PC-3 (cell line): ENCODE measurements around the gene FCRL1. TPM values are rescaled to one million over a fixed set of nuclear protein-coding genes. Genes with fewer than 3 reads are reported as not detected.

Experiments used
- ATAC-seq: fragments of 200-7000 bp; cut with Tn5 transposase; 2 replicates; pipeline ENCODE4 v1.9.1; 2020; ENCODE audit warnings: mild to moderate bottlenecking, moderate library complexity
- BruUV-seq: library from RNA; stranded (reverse); fragments of 400-500 nt; replicated peaks from 2 replicates; lab custom pipeline; 2021; lab: Mats Ljungman, UMichigan
- CTCF ChIA-PET: fragments of 300-600 bp; sonication (Branson Sonifier 250); formaldehyde crosslinking; loops from one replicate; lab custom pipeline; 2022; ENCODE audit warnings: antibody characterized with exemption; lab: Charles Lee
- POLR2A ChIA-PET: fragments of 300-600 bp; sonication (Branson Sonifier 250); formaldehyde crosslinking; loops from one replicate; lab custom pipeline; 2022; ENCODE audit warnings: antibody characterized with exemption; ENCODE audit not compliant: unreplicated experiment; lab: Charles Lee
- DNase-seq: peaks from one replicate; pipeline ENCODE4 v3.0.0-alpha.2; 2015
- H2AFZ ChIP-seq: fragments of 300-600 bp; sonication (generic); 2 replicates; pipeline ENCODE4 v1.6.0; 2016; ENCODE audit warnings: antibody characterized with exemption, low read length
- H3F3A ChIP-seq: fragments of 300-600 bp; sonication (generic); one replicate; pipeline ENCODE4 v1.6.0; 2017; ENCODE audit warnings: antibody characterized with exemption, low read length, control low read depth, mild to moderate bottlenecking; ENCODE audit not compliant: unreplicated experiment
- H3K27ac ChIP-seq: fragments of 300-600 bp; sonication (generic); 2 replicates; pipeline ENCODE4 v1.5.1; 2016; ENCODE audit warnings: mild to moderate bottlenecking, low read length
- H3K27me3 ChIP-seq: fragments of 300-600 bp; sonication (generic); 2 replicates; pipeline ENCODE4 v1.6.1; 2016; ENCODE audit warnings: low read length, mixed read lengths
- H3K36me3 ChIP-seq: fragments of 300-600 bp; sonication (generic); 2 replicates; pipeline ENCODE4 v1.6.1; 2016; ENCODE audit warnings: low read depth, mixed run types, low read length, mixed read lengths
- H3K4me1 ChIP-seq: fragments of 300-600 bp; sonication (generic); 2 replicates; pipeline ENCODE4 v1.5.1; 2016; ENCODE audit warnings: low read length; ENCODE audit not compliant: insufficient read depth
- H3K4me2 ChIP-seq: fragments of 300-600 bp; sonication (generic); 2 replicates; pipeline ENCODE4 v1.6.0; 2016; ENCODE audit warnings: low read length
- H3K4me3 ChIP-seq: fragments of 300-600 bp; sonication (generic); 2 replicates; pipeline ENCODE4 v1.5.1; 2016; ENCODE audit warnings: mild to moderate bottlenecking, low read length, mixed read lengths
- H3K79me2 ChIP-seq: fragments of 300-600 bp; sonication (generic); 2 replicates; pipeline ENCODE4 v1.6.1; 2017; ENCODE audit warnings: low read length, mixed read lengths
- H3K9ac ChIP-seq: fragments of 300-600 bp; sonication (generic); 2 replicates; pipeline ENCODE4 v1.6.0; 2016; ENCODE audit warnings: mild to moderate bottlenecking, low read length
- H3K9me2 ChIP-seq: fragments of 300-600 bp; sonication (generic); replicated peaks from 2 replicates; pipeline ENCODE4 v1.6.1; 2016; ENCODE audit warnings: mixed run types, low read length, mixed read lengths
- H3K9me3 ChIP-seq: fragments of 300-600 bp; sonication (generic); 2 replicates; pipeline ENCODE4 v1.6.1; 2016; ENCODE audit warnings: low read length, mixed read lengths
- H4K20me1 ChIP-seq: fragments of 300-600 bp; sonication (generic); 2 replicates; pipeline ENCODE4 v1.6.1; 2016; ENCODE audit warnings: low read length, mixed read lengths
- EZH2 ChIP-seq: fragments of 300-600 bp; sonication (generic); IDR thresholded peaks from one replicate; pipeline ENCODE4 v1.6.1; 2017; ENCODE audit warnings: antibody characterized with exemption, mild to moderate bottlenecking, low read length; ENCODE audit not compliant: unreplicated experiment
- EZH2phosphoT487 ChIP-seq: fragments of 300-600 bp; sonication (generic); IDR thresholded peaks from 2 replicates; pipeline ENCODE4 v1.6.1; 2018; ENCODE audit warnings: mild to moderate bottlenecking, antibody characterized with exemption, low read length, borderline replicate concordance
- intact Hi-C: fragments of 100-400 bp; cut with micrococcal nuclease; formaldehyde crosslinking; loops from 2 replicates; pipeline ENCODE4 v1.9.0; 2023
- total RNA-seq: library from RNA; depleted of rRNA; stranded (reverse); fragments of >200 nt; gene quantifications from 2 replicates; pipeline ENCODE4 v1.2.3, GENCODE V29; 2014
- TF ChIP-seq, protein P1 (sequence below): fragments of 300-600 bp; sonication (generic); conservative IDR thresholded peaks from 2 replicates; pipeline ENCODE4 v1.5.1; 2017; ENCODE audit warnings: antibody characterized with exemption, low read depth, mild to moderate bottlenecking, low read length

The FCRL1 gene
- total RNA-seq, 1 experiment from 2014 or later: not detected

DNA sequence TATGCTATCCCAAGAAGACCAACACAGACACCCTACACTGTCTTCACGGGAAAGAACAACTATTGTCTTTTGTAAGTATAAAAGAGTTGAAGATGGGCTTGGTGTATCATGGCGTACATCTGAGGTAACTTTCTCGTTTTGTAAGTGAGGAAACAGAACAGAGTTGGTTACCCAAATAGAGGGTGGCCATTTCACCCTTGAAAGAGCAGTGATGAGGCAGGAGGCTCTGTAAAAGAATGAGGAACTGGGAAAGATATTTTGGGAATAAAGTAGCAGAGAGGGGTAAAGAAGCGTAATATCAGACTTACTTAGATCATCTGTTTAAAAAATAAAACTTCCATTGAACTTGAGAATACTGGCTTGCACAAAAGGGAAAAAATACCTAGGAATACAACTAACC lies 61.9 kb downstream of the FCRL1 start:
- no peaks in the 10 kb centered on the region for H4K20me1 ChIP-seq
- no peaks in the 10 kb centered on the region for H3K9me3 ChIP-seq
- no peak overlapping the region for H3K27ac ChIP-seq
- no TSS peak for BruUV-seq
- H3K4me1 ChIP-seq: no peaks in the 10 kb centered on the region
- ATAC-seq: no peak
- H2AFZ ChIP-seq: no peak overlapping the region
- TF ChIP-seq EZH2: no peak
- TF ChIP-seq, protein P1, sequence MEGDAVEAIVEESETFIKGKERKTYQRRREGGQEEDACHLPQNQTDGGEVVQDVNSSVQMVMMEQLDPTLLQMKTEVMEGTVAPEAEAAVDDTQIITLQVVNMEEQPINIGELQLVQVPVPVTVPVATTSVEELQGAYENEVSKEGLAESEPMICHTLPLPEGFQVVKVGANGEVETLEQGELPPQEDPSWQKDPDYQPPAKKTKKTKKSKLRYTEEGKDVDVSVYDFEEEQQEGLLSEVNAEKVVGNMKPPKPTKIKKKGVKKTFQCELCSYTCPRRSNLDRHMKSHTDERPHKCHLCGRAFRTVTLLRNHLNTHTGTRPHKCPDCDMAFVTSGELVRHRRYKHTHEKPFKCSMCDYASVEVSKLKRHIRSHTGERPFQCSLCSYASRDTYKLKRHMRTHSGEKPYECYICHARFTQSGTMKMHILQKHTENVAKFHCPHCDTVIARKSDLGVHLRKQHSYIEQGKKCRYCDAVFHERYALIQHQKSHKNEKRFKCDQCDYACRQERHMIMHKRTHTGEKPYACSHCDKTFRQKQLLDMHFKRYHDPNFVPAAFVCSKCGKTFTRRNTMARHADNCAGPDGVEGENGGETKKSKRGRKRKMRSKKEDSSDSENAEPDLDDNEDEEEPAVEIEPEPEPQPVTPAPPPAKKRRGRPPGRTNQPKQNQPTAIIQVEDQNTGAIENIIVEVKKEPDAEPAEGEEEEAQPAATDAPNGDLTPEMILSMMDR: no peak
- TF ChIP-seq EZH2phosphoT487: no peak
- CTCF ChIA-PET: no interaction called here
- intact Hi-C loops: no loop called here
- H3K9ac ChIP-seq: no peak overlapping the region
- H3K36me3 ChIP-seq: no peaks in the 10 kb centered on the region
- H3F3A ChIP-seq: no peaks in the 10 kb centered on the region
- no peak overlapping the region for H3K4me2 ChIP-seq
- POLR2A ChIA-PET: no interaction called here
- H3K9me2 ChIP-seq: no peaks in the 10 kb centered on the region
- DNase-seq: no peak
- H3K4me3 ChIP-seq: no peak overlapping the region
- peaks cover 5% of the 10 kb centered on the region; the same call in 1 of the 2 replicates for H3K27me3 ChIP-seq
- H3K79me2 ChIP-seq: no peaks in the 10 kb centered on the region

DNA sequence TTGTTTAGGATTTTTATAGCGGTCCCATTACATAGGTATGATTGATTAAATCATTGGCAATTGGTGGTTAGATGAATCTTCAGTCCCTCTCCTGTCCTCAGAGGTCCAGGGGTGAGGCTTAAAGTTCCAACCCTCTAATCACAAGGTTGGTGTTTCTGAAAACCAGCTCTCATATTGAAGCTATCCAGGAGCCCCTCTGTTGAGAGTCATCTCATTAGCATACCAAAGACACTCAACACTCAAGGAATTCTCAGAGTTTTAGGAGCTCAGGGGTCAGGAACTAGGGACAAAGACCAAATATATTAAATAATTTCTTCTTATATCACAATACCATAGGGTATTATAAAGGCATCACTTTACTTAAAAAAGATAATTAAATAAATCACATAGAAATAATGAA lies 66.3 kb downstream of the FCRL1 start:
- intact Hi-C loops: no loop called here
- no peak for ATAC-seq
- Histone ChIP-seq H3K9me2 (no peaks in the 10 kb centered on the region), H3K79me2 (no peaks in the 10 kb centered on the region), H3K9me3 (no peaks in the 10 kb centered on the region), H4K20me1 (no peaks in the 10 kb centered on the region), H3K36me3 (no peaks in the 10 kb centered on the region), H3K4me3 (no peak overlapping the region), H3F3A (no peaks in the 10 kb centered on the region), H2AFZ (no peak overlapping the region), H3K9ac (no peak overlapping the region), H3K4me2 (no peak overlapping the region), H3K27me3 (0 out of 2 replicates have a peak, but pooled peaks cover 3% of the 10 kb centered on the region), H3K27ac (no peak overlapping the region), H3K4me1 (no peaks in the 10 kb centered on the region)
- DNase-seq: no peak
- ChIA-PET POLR2A (no interaction called here), CTCF (no interaction called here)
- no TSS peak for BruUV-seq
- TF ChIP-seq EZH2phosphoT487 (no peak), EZH2 (no peak)
- TF ChIP-seq, protein P1: no peak

DNA sequence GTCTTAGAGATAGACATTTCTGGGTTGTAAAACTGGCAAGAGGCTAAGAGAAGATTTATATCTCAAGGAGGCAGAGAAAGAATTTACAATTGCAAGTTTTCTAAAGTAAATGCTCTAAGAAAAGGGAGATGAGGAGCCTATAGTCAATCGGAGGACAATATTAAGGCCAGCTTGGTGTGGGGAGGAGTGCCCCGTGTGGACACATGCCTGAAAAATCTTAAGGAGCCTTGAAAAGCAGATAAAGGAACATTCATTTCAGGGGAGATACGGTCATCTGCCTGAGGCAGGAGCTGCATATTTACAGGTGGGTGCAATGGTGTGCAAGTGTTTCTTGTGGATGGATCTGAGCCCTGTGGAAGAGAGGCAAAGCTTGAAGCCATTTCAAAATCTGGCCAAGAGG lies 68.6 kb downstream of the FCRL1 start:
- TF ChIP-seq EZH2: no peak

More for the DNA sequence above, 68.6 kb downstream of the FCRL1 start:
- Histone ChIP-seq H3K4me3 (no peak overlapping the region), H3F3A (no peaks in the 10 kb centered on the region), H3K4me2 (no peak overlapping the region), H3K79me2 (no peaks in the 10 kb centered on the region), H2AFZ (no peak overlapping the region), H3K27ac (no peak overlapping the region), H3K27me3 (0 out of 2 replicates have a peak, but pooled peaks cover 3% of the 10 kb centered on the region), H3K9me3 (no peaks in the 10 kb centered on the region), H3K4me1 (no peaks in the 10 kb centered on the region), H3K9me2 (no peaks in the 10 kb centered on the region), H4K20me1 (no peaks in the 10 kb centered on the region), H3K36me3 (no peaks in the 10 kb centered on the region), H3K9ac (no peak overlapping the region)
- DNase-seq (no peak), ATAC-seq (no peak)
- BruUV-seq: no TSS peak
- intact Hi-C loops: no loop called here
- CTCF ChIA-PET: no interaction called here
- POLR2A ChIA-PET: no interaction called here
